A549 (cell line): ENCODE data around the gene ZNF878. TPM values are rescaled to one million over a fixed set of nuclear protein-coding genes. Genes with fewer than 3 reads are reported as not detected.
"Not testable (repeated sequence)": the region's sequence is repeated elsewhere in the genome, so short reads cannot be mapped to it uniquely, and the experiment has no call there.

Experiments
- ATAC-seq, 2 experiments: fragments of 200-7000 bp in 1 of 2; fragments of >200 bp in 1 of 2; cut with Nextera tagmentation in 1 of 2; cut with Tn5 transposase in 1 of 2; 3 replicates each; pipeline versions ENCODE4 v1.8.0 to v1.9.1; 2018 to 2020; ENCODE audit warnings: mild to moderate bottlenecking in 1 of 2, moderate library complexity in 1 of 2
- CTCF ChIA-PET: fragments of 300-600 bp; sonication (Branson Sonifier 250); formaldehyde crosslinking; extraction: SDS; loops from one replicate; lab custom pipeline; 2021; ENCODE audit warnings: antibody characterized with exemption, inconsistent platforms; lab: Yijun Ruan, JAX
- POLR2A ChIA-PET: fragments of 350-600 bp; formaldehyde crosslinking; extraction: SDS; loops from one replicate; lab custom pipeline; 2021; ENCODE audit warnings: antibody characterized with exemption, inconsistent platforms; lab: Yijun Ruan, JAX
- DNase-seq, 2 experiments: peaks; one replicate each; pipeline versions ENCODE4 v3.0.0 to v3.0.0-alpha.2; 2011 to 2016; ENCODE audit warnings: low read depth in 1 of 2, low spot score in 1 of 2
- FAIRE-seq: peaks from 2 replicates; lab custom pipeline; 2011; peaks lifted over from hg19 to GRCh38; lab: Jason Lieb, UNC
- H3K27ac ChIP-seq, 2 experiments: fragments of >200 bp; sonication (Bioruptor Twin); formaldehyde crosslinking; 3 replicates each; pipeline ENCODE4 v1.5.1; 2016 to 2017
- H3K4me1 ChIP-seq: fragments of >200 bp; sonication (Bioruptor Twin); formaldehyde crosslinking; 3 replicates; pipeline ENCODE4 v1.6.1; 2016
- H3K4me2 ChIP-seq: fragments of >200 bp; sonication (Bioruptor Twin); formaldehyde crosslinking; 3 replicates; pipeline ENCODE4 v1.6.1; 2016
- H3K4me3 ChIP-seq: fragments of >200 bp; sonication (Bioruptor Twin); formaldehyde crosslinking; 3 replicates; pipeline ENCODE4 v1.5.1; 2016
- H3K9me3 ChIP-seq: fragments of >200 bp; sonication (Bioruptor Twin); formaldehyde crosslinking; 3 replicates; pipeline ENCODE4 v1.6.1; 2016
- ATOH8 ChIP-seq: fragments of 250-450 bp; sonication (Bioruptor Pico); IDR thresholded peaks from 2 replicates; pipeline ENCODE4 v1.5.0; 2020; ENCODE audit warnings: low read depth, mild to moderate bottlenecking, moderate library complexity
- CHD2 ChIP-seq: fragments of 150-350 bp; IDR thresholded peaks from 2 replicates; pipeline ENCODE4 v1.6.1; 2014; ENCODE audit warnings: low read length; ENCODE audit not compliant: partially characterized antibody
- CHD4 ChIP-seq: fragments of 200-600 bp; sonication (generic); IDR thresholded peaks from 2 replicates; pipeline ENCODE4 v1.6.1; 2016; ENCODE audit warnings: antibody characterized with exemption, mild to moderate bottlenecking, borderline replicate concordance
- MAFK ChIP-seq: fragments of 450-650 bp; IDR thresholded peaks from 2 replicates; pipeline ENCODE4 v1.6.1; 2014; ENCODE audit not compliant: partially characterized antibody
- NPAS2 ChIP-seq: fragments of 250-450 bp; sonication (Bioruptor Pico); IDR thresholded peaks from 2 replicates; pipeline ENCODE4 v1.8.0; 2022; ENCODE audit warnings: mild to moderate bottlenecking, moderate library complexity, borderline replicate concordance
- POLR2AphosphoS2 ChIP-seq: conservative IDR thresholded peaks from 2 replicates; pipeline ENCODE4 v1.6.1; 2012; ENCODE audit warnings: low read length, improper control_type of control experiment, inconsistent platforms
- RFX5 ChIP-seq: fragments of 450-650 bp; IDR thresholded peaks from 2 replicates; pipeline ENCODE4 v1.7.1; 2014; ENCODE audit warnings: antibody characterized with exemption, mild to moderate bottlenecking, moderate library complexity
- SREBF2 ChIP-seq: fragments of 450-650 bp; IDR thresholded peaks from 2 replicates; pipeline ENCODE4 v1.6.1; 2014; ENCODE audit warnings: mild to moderate bottlenecking, moderate library complexity
- WGBS: methylation state at CpG from one replicate; pipeline ENCODE4 v1.1.6; 2017; ENCODE audit errors: missing lambda C conversion rate; 5-methylcytosine and 5-hydroxymethylcytosine counted together
- polyA plus RNA-seq, 4 experiments: library from polyadenylated mRNA; depleted of rRNA in 3 of 4; stranded (reverse); fragments of >200 nt; fragmentation: RNase III in 1 of 4; extraction: RNeasy Plus Mini Kit Qiagen cat#74134 plus additional on column Dnase treatment in 1 of 4; gene quantifications; 2 replicates in 3 of 4; 3 replicates in 1 of 4; pipeline ENCODE4 v1.2.3, GENCODE V29; 2011 to 2017
- TF ChIP-seq, protein P1 (sequence below): fragments of 250-450 bp; sonication (Bioruptor Pico); IDR thresholded peaks from 2 replicates; pipeline ENCODE4 v1.5.0; 2021; ENCODE audit warnings: mild to moderate bottlenecking, moderate library complexity, borderline replicate concordance
- TF ChIP-seq, protein P2 (sequence below): fragments of >200 bp; sonication (Bioruptor Twin); formaldehyde crosslinking; IDR thresholded peaks from 3 replicates; pipeline ENCODE4 v1.5.1; 2016
- TF ChIP-seq, protein P3 (sequence below): fragments of 450-650 bp; IDR thresholded peaks from 2 replicates; pipeline ENCODE4 v1.6.1; 2014; ENCODE audit warnings: antibody characterized with exemption

ZNF878 gene
- polyA plus RNA-seq, 2 of the 4 experiments (the other 2 are of a cell fraction), result not detected

GRCh38 chr19:12085074-12085818 is 32.5 kb upstream of the ZNF878 start:
- H3K4me3 ChIP-seq, result no peak overlapping the region
- 9% methylated on average over 5 of the region's 5 CpGs for WGBS
- no peak overlapping the region for H3K4me2 ChIP-seq
- POLR2A ChIA-PET, result no interaction called here
- DNase-seq (no peak), ATAC-seq (no peak), FAIRE-seq (no peak)
- CTCF ChIA-PET, result no interaction called here
- no peaks in the 10 kb centered on the region for H3K4me1 ChIP-seq
- 0 out of 3 replicates have a peak, but pooled peaks cover 7% of the 10 kb centered on the region for H3K9me3 ChIP-seq
- no peak overlapping the region for H3K27ac ChIP-seq
- TF ChIP-seq CHD4 (no peak), CHD2 (no peak), MAFK (peak; percentile 45)

GRCh38 chr19:12083336-12083735 is 30.6 kb upstream of the ZNF878 start:
- H3K4me1 ChIP-seq, FAIRE-seq, H3K27ac ChIP-seq, ATAC-seq, H3K4me2 ChIP-seq, H3K4me3 ChIP-seq, POLR2A ChIA-PET, CTCF ChIA-PET, DNase-seq, H3K9me3 ChIP-seq: not testable (repeated sequence)
- 15% methylated on average over 6 of the region's 6 CpGs for WGBS

DNA sequence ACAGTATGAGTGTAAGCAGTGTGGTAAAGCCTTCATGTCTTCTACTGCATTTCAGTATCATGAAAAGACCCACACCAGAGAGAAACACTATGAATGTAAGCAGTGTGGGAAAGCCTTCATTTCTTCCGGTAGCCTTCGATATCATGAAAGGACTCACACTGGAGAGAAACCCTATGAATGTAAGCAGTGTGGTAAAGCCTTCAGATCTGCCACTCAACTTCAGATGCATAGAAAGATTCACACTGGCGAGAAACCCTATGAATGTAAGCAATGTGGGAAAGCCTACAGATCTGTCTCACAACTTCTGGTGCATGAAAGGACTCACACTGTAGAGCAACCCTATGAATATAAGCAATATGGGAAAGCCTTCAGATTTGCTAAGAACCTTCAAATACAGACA is 24.6 kb upstream of the ZNF878 start:
- TF ChIP-seq, protein P1, sequence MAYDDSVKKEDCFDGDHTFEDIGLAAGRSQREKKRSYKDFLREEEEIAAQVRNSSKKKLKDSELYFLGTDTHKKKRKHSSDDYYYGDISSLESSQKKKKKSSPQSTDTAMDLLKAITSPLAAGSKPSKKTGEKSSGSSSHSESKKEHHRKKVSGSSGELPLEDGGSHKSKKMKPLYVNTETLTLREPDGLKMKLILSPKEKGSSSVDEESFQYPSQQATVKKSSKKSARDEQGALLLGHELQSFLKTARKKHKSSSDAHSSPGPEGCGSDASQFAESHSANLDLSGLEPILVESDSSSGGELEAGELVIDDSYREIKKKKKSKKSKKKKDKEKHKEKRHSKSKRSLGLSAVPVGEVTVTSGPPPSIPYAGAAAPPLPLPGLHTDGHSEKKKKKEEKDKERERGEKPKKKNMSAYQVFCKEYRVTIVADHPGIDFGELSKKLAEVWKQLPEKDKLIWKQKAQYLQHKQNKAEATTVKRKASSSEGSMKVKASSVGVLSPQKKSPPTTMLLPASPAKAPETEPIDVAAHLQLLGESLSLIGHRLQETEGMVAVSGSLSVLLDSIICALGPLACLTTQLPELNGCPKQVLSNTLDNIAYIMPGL (CRISPR knock-in tag), result no peak
- TF ChIP-seq RFX5 (no peak), POLR2AphosphoS2 (no peak), SREBF2 (no peak), ATOH8 (CRISPR knock-in tag) (no peak), NPAS2 (CRISPR knock-in tag) (no peak)
- TF ChIP-seq, protein P2, sequence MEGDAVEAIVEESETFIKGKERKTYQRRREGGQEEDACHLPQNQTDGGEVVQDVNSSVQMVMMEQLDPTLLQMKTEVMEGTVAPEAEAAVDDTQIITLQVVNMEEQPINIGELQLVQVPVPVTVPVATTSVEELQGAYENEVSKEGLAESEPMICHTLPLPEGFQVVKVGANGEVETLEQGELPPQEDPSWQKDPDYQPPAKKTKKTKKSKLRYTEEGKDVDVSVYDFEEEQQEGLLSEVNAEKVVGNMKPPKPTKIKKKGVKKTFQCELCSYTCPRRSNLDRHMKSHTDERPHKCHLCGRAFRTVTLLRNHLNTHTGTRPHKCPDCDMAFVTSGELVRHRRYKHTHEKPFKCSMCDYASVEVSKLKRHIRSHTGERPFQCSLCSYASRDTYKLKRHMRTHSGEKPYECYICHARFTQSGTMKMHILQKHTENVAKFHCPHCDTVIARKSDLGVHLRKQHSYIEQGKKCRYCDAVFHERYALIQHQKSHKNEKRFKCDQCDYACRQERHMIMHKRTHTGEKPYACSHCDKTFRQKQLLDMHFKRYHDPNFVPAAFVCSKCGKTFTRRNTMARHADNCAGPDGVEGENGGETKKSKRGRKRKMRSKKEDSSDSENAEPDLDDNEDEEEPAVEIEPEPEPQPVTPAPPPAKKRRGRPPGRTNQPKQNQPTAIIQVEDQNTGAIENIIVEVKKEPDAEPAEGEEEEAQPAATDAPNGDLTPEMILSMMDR, result no peak
- TF ChIP-seq, protein P3, sequence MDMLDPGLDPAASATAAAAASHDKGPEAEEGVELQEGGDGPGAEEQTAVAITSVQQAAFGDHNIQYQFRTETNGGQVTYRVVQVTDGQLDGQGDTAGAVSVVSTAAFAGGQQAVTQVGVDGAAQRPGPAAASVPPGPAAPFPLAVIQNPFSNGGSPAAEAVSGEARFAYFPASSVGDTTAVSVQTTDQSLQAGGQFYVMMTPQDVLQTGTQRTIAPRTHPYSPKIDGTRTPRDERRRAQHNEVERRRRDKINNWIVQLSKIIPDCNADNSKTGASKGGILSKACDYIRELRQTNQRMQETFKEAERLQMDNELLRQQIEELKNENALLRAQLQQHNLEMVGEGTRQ, result no peak
- TF ChIP-seq, all 56 proteins: peak for 0
- DNase-seq, result no peak
- CTCF ChIA-PET, result no interaction called here
- 51% methylated on average over 3 of the region's 3 CpGs for WGBS
- FAIRE-seq, result no peak
- POLR2A ChIA-PET, result no interaction called here
- no peak for ATAC-seq
- H3K4me3 ChIP-seq, result no peak overlapping the region
- no peaks in the 10 kb centered on the region for H3K4me1 ChIP-seq
- H3K4me2 ChIP-seq, result no peak overlapping the region
- no peak overlapping the region for H3K27ac ChIP-seq
- H3K9me3 ChIP-seq, result peaks cover 18% of the 10 kb centered on the region; the same call in 2 of the 3 replicates

- FAIRE-seq, ATAC-seq, H3K27ac ChIP-seq, CTCF ChIA-PET, DNase-seq, H3K4me2 ChIP-seq, POLR2A ChIA-PET, H3K4me1 ChIP-seq, H3K4me3 ChIP-seq: not testable (repeated sequence)
- peaks cover 18% of the 10 kb centered on the region; the same call in 2 of the 3 replicates for H3K9me3 ChIP-seq
- WGBS, result 5% methylated on average over 3 of the region's 3 CpGs
These were observed 23.6 kb upstream of the ZNF878 start for GRCh38 chr19:12076331-12076730.
